ENCODE measurements around the gene DECR2. TPM values are rescaled to one million over a fixed set of nuclear protein-coding genes. Genes with fewer than 3 reads are reported as not detected.
A peak's percentile ranks its signal among the peaks of the same experiment; 100 is the strongest.

The DECR2 gene
- total and polyA plus RNA-seq, 2 donors (not counting 1 experiment from before 2014, with no cell fraction given), result 12.0 to 12.1 TPM

DNA sequence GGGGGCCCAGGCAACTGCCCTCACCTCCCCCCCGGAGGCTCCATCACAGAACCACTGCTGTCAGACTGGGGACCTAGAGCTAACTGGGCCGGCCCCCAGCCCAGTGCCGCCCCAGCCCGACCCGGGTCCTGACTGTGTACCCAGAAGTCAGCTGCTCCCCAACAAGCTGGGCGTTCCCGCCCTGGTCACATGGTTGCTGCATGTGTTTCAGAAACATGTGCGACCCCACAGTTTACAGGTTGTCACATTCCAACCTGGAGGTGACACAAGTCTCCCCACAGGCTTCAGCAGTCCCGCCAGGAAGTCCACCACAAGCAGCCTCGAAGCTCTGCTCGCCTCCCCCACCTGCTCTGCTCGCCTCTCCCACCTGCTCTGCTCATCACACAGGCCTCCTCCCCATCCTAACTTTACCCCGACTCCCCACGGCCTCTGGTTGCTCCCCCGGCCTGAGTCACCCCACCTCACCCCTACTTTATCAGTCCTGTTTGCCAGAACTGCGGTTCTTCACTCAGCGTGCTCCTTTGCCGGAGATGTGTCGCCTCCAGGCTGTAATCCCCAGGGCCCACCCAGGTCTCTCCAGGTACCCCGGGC lies 32.3 kb upstream of the DECR2 start:
- H3K36me3 ChIP-seq (ENCODE audit: control insufficient read depth, insufficient read depth, low read length), result peaks cover 42% of the 10 kb centered on the region

DNA sequence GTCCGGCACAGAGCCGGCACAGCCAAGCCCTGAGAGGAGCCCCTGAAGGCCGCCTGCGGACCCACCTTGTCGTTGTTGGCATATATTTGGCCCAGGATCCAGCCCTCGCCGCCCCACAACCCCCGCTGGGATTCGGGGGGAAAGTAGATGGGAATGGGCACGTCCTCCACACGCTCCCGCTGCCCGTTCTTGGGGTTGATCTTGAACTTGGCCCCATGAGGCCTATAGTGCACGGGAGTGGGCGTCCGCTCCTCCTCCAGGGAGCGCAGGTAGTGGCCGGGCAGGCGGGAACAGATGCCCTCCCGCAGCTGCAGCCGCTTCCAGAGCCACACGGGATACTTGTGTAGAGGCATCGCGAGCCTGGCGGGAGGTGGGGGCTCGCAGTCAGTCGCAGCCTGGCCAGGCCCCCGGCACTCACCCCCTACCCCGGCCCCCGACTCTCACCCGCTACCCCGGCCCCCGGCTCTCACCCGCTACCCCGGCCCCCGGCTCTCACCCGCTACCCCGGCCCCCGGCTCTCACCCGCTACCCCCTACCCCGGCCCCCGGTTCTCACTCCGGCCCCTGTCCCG lies 31.7 kb upstream of the DECR2 start:
- Histone ChIP-seq H2AFZ (ENCODE audit: low read length) (no peak overlapping the region), H3K27ac (ENCODE audit: insufficient read depth, low read length) (no peak overlapping the region), H3K4me3 (replicated peaks in 1 of 4; ENCODE audit: control extremely low read depth in 1 of 4, insufficient read depth in 1 of 4, low read depth in 3 of 4, low read length in 4 of 4) (peak overlapping the region; percentile 38 to 49 (median 39)), H3K27me3 (ENCODE audit: control insufficient read depth, insufficient read depth, low read length) (no peaks in the 10 kb centered on the region), H3K79me2 (ENCODE audit: control insufficient read depth, insufficient read depth, low read length) (peaks cover 2% of the 10 kb centered on the region), H3K36me3 (ENCODE audit: control insufficient read depth, insufficient read depth, low read length) (peaks cover 45% of the 10 kb centered on the region), H3K4me1 (ENCODE audit: control insufficient read depth, extremely low read depth, insufficient read depth, low read length) (peaks cover 2% of the 10 kb centered on the region), H3K9me3 (ENCODE audit: control insufficient read depth, insufficient read depth, low read depth, low read length) (no peaks in the 10 kb centered on the region), H3K9ac (ENCODE audit: insufficient read depth, low read length) (peak overlapping the region; percentile 23), H3K4me2 (ENCODE audit: extremely low read depth, insufficient read depth, low read length) (peak overlapping the region; percentile 90), H4K20me1 (ENCODE audit: control insufficient read depth, extremely low read depth, insufficient read depth, low read length) (no peaks in the 10 kb centered on the region)
- DNase-seq (ENCODE audit: low read depth in 2 of 2), result peak in 1 of 2 donors; percentile 23
- TF ChIP-seq, protein P1, sequence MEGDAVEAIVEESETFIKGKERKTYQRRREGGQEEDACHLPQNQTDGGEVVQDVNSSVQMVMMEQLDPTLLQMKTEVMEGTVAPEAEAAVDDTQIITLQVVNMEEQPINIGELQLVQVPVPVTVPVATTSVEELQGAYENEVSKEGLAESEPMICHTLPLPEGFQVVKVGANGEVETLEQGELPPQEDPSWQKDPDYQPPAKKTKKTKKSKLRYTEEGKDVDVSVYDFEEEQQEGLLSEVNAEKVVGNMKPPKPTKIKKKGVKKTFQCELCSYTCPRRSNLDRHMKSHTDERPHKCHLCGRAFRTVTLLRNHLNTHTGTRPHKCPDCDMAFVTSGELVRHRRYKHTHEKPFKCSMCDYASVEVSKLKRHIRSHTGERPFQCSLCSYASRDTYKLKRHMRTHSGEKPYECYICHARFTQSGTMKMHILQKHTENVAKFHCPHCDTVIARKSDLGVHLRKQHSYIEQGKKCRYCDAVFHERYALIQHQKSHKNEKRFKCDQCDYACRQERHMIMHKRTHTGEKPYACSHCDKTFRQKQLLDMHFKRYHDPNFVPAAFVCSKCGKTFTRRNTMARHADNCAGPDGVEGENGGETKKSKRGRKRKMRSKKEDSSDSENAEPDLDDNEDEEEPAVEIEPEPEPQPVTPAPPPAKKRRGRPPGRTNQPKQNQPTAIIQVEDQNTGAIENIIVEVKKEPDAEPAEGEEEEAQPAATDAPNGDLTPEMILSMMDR (conservative IDR thresholded peaks at IDR 0.05 in 1 of 2, IDR thresholded peaks at IDR 0.05 in 1 of 2; ENCODE audit: low read depth in 1 of 2, low read length in 2 of 2), result no peak
- no peak for TF ChIP-seq EZH2 (IDR thresholded peaks at IDR 0.05; ENCODE audit: low read length, missing control alignments)

More for the DNA sequence above, 32.3 kb upstream of the DECR2 start:
- Histone ChIP-seq H3K27me3 (ENCODE audit: control insufficient read depth, insufficient read depth, low read length) (no peaks in the 10 kb centered on the region), H3K4me3 (replicated peaks in 1 of 4; ENCODE audit: control extremely low read depth in 1 of 4, insufficient read depth in 1 of 4, low read depth in 3 of 4, low read length in 4 of 4) (peak overlapping the region in 3 of 4 experiments; percentile 38 to 49 (median 40)), H3K9ac (ENCODE audit: insufficient read depth, low read length) (no peak overlapping the region), H3K4me1 (ENCODE audit: control insufficient read depth, extremely low read depth, insufficient read depth, low read length) (peaks cover 2% of the 10 kb centered on the region), H3K9me3 (ENCODE audit: control insufficient read depth, insufficient read depth, low read depth, low read length) (no peaks in the 10 kb centered on the region), H2AFZ (ENCODE audit: low read length) (no peak overlapping the region), H3K27ac (ENCODE audit: insufficient read depth, low read length) (no peak overlapping the region), H3K4me2 (ENCODE audit: extremely low read depth, insufficient read depth, low read length) (peak overlapping the region; percentile 90), H3K79me2 (ENCODE audit: control insufficient read depth, insufficient read depth, low read length) (peaks cover 2% of the 10 kb centered on the region), H4K20me1 (ENCODE audit: control insufficient read depth, extremely low read depth, insufficient read depth, low read length) (no peaks in the 10 kb centered on the region)
- TF ChIP-seq, protein P1 (conservative IDR thresholded peaks at IDR 0.05 in 1 of 2, IDR thresholded peaks at IDR 0.05 in 1 of 2; ENCODE audit: low read depth in 1 of 2, low read length in 2 of 2), result no peak
- no peak for TF ChIP-seq EZH2 (IDR thresholded peaks at IDR 0.05; ENCODE audit: low read length, missing control alignments)
- DNase-seq (ENCODE audit: low read depth in 2 of 2), result no peak

DNA sequence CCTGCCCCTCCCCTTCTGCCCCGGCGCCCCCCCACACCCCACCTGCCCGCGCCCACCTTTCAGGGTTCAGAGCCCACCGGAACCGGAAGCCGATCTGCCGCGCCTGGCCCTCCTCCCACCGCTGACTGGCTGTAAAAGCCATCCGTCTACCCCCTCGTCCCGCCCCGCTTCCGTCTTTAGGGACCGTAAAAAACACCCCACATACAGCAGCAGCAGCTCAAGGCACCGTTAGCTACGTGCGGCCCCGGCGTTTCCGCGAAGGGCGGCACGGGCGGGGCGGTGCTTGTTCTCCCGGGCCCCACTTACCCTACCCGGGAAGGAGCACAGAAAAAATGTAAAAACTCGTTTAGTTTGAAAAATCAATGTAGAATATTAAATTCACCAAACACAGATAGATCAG lies 31.2 kb upstream of the DECR2 start, which contains the start of gene MRPL28:
MRPL28 (minus strand) TSS at position 96 of the 400 bp plus-strand sequence. CDS start 320 bp downstream, outside the sequence.
- TF ChIP-seq, protein P1 (conservative IDR thresholded peaks at IDR 0.05 in 1 of 2, IDR thresholded peaks at IDR 0.05 in 1 of 2; ENCODE audit: low read depth in 1 of 2, low read length in 2 of 2), result no peak
- TF ChIP-seq EZH2 (IDR thresholded peaks at IDR 0.05; ENCODE audit: low read length, missing control alignments), result no peak
- H3K9ac ChIP-seq (ENCODE audit: insufficient read depth, low read length), result peak within 1 kb of the TSS; percentile 23
- DNase-seq (ENCODE audit: low read depth in 2 of 2), result peak; percentile 95
- H3K4me2 ChIP-seq (ENCODE audit: extremely low read depth, insufficient read depth, low read length), result peak within 1 kb of the TSS; percentile 90
- H4K20me1 ChIP-seq (ENCODE audit: control insufficient read depth, extremely low read depth, insufficient read depth, low read length), result no peaks in the 10 kb centered on the region
- peaks cover 48% of the 10 kb centered on the region for H3K36me3 ChIP-seq (ENCODE audit: control insufficient read depth, insufficient read depth, low read length)
- peaks cover 2% of the 10 kb centered on the region for H3K4me1 ChIP-seq (ENCODE audit: control insufficient read depth, extremely low read depth, insufficient read depth, low read length)
- H3K27ac ChIP-seq (ENCODE audit: insufficient read depth, low read length), result no peak within 1 kb of the TSS
- no peaks in the 10 kb centered on the region for H3K9me3 ChIP-seq (ENCODE audit: control insufficient read depth, insufficient read depth, low read depth, low read length)
- H3K79me2 ChIP-seq (ENCODE audit: control insufficient read depth, insufficient read depth, low read length), result peaks cover 2% of the 10 kb centered on the region
- H3K27me3 ChIP-seq (ENCODE audit: control insufficient read depth, insufficient read depth, low read length), result no peaks in the 10 kb centered on the region
- peak within 1 kb of the TSS; percentile 38 to 49 (median 39) for H3K4me3 ChIP-seq (replicated peaks in 1 of 4; ENCODE audit: control extremely low read depth in 1 of 4, insufficient read depth in 1 of 4, low read depth in 3 of 4, low read length in 4 of 4)
- no peak within 1 kb of the TSS for H2AFZ ChIP-seq (ENCODE audit: low read length)
